HG03025 (cell line): ENCODE results near the gene LUZP2.

Experiments used
- ATAC-seq: cut with Tn5 transposase; IDR thresholded peaks from one replicate; pipeline ENCODE4 v1.9.1; 2021; ENCODE audit warnings: mild to moderate bottlenecking, moderate library complexity; ENCODE audit not compliant: unreplicated experiment, low FRiP score

Gene LUZP2

GRCh38 chr11:24496736-24497725 lies at the start of gene LUZP2:
LUZP2 (plus strand) TSS chr11:24497053.
- ATAC-seq, result no peak

- ATAC-seq, result no peak
These were observed 43.6 kb upstream of the LUZP2 start for GRCh38 chr11:24453129-24453718.

- ATAC-seq, result no peak
These were observed 38.9 kb upstream of the LUZP2 start for GRCh38 chr11:24457985-24458384.

- no peak for ATAC-seq
These were observed 26.4 kb upstream of the LUZP2 start for GRCh38 chr11:24470431-24470830.

GRCh38 chr11:24471084-24471483 lies 25.8 kb upstream of the LUZP2 start:
- no peak for ATAC-seq

- no peak for ATAC-seq
These were observed 18.1 kb upstream of the LUZP2 start for GRCh38 chr11:24478718-24479117.

- ATAC-seq, result no peak
These were observed 7.4 kb upstream of the LUZP2 start for GRCh38 chr11:24489477-24489876.

- no peak for ATAC-seq
These were observed 492 bp upstream of the LUZP2 start for GRCh38 chr11:24496386-24496735.

GRCh38 chr11:24497831-24498230 lies 978 bp downstream of the LUZP2 start:
- no peak for ATAC-seq

- ATAC-seq, result no peak
These were observed 5.6 kb downstream of the LUZP2 start for GRCh38 chr11:24502425-24502824.

GRCh38 chr11:24509114-24509513 lies 12.3 kb downstream of the LUZP2 start:
- ATAC-seq, result no peak

- ATAC-seq, result no peak
These were observed 14.7 kb downstream of the LUZP2 start for GRCh38 chr11:24511511-24511910.

- ATAC-seq, result no peak
These were observed 16.8 kb downstream of the LUZP2 start for GRCh38 chr11:24513479-24514218.

- no peak for ATAC-seq
These were observed 17.4 kb downstream of the LUZP2 start for GRCh38 chr11:24514219-24514594.

- no peak for ATAC-seq
These were observed 18.8 kb downstream of the LUZP2 start for GRCh38 chr11:24515632-24516031.

GRCh38 chr11:24516638-24517037 lies 19.8 kb downstream of the LUZP2 start:
- ATAC-seq, result no peak

GRCh38 chr11:24521601-24522000 lies 24.7 kb downstream of the LUZP2 start:
- no peak for ATAC-seq

GRCh38 chr11:24524156-24524555 lies 27.3 kb downstream of the LUZP2 start:
- ATAC-seq, result no peak

GRCh38 chr11:24531528-24531927 lies 34.7 kb downstream of the LUZP2 start:
- ATAC-seq, result no peak

- ATAC-seq, result no peak
These were observed 46.9 kb downstream of the LUZP2 start for GRCh38 chr11:24543771-24544170.

- ATAC-seq, result no peak
These were observed 59.8 kb downstream of the LUZP2 start for GRCh38 chr11:24556693-24557092.
